Transverse colon (tissue), 4 donors: ENCODE data around the gene GGACT.

Experiments used
- POLR2A ChIP-seq: fragments of 450-650 bp; IDR thresholded peaks from one replicate; pipeline ENCODE4 v1.6.1; 2016; ENCODE audit warnings: antibody characterized with exemption, mild to moderate bottlenecking, moderate library complexity
- POLR2AphosphoS5 ChIP-seq, 3 donors: sonication (generic); formaldehyde crosslinking; IDR thresholded peaks; one replicate each; pipeline ENCODE4 v1.6.1; 2016; ENCODE audit warnings: antibody characterized with exemption in 3 of 3
- TF ChIP-seq, protein P1 (sequence below), 5 experiments: fragments of 200-600 bp in 3 of 5; fragments of 450-650 bp in 2 of 5; sonication (generic) in 3 of 5; IDR thresholded peaks; 1 replicate in 2 of 5; 2 replicates in 3 of 5; pipeline ENCODE4 v1.5.1; 2016 to 2017; ENCODE audit warnings: antibody characterized with exemption in 5 of 5, inconsistent platforms in 3 of 5, mild to moderate bottlenecking in 2 of 5, moderate library complexity in 1 of 5

GRCh38 chr13:100541897-100542825, 46.4 kb downstream of the GGACT start:
- TF ChIP-seq POLR2AphosphoS5 (IDR thresholded peaks at IDR 0.05) (no peak), POLR2A (no peak)
- TF ChIP-seq, protein P1, sequence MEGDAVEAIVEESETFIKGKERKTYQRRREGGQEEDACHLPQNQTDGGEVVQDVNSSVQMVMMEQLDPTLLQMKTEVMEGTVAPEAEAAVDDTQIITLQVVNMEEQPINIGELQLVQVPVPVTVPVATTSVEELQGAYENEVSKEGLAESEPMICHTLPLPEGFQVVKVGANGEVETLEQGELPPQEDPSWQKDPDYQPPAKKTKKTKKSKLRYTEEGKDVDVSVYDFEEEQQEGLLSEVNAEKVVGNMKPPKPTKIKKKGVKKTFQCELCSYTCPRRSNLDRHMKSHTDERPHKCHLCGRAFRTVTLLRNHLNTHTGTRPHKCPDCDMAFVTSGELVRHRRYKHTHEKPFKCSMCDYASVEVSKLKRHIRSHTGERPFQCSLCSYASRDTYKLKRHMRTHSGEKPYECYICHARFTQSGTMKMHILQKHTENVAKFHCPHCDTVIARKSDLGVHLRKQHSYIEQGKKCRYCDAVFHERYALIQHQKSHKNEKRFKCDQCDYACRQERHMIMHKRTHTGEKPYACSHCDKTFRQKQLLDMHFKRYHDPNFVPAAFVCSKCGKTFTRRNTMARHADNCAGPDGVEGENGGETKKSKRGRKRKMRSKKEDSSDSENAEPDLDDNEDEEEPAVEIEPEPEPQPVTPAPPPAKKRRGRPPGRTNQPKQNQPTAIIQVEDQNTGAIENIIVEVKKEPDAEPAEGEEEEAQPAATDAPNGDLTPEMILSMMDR (IDR thresholded peaks at IDR 0.05) = no peak
